ENCODE measurements around the gene RALB.

The RALB gene

GRCh38 chr2:120225549-120226065 lies 27.0 kb upstream of the RALB start:
- no peak for DNase-seq (ENCODE audit: low read depth)
- TF ChIP-seq CTCF (IDR thresholded peaks at IDR 0.05; ENCODE audit: insufficient read depth, low read depth, low read length, missing control alignments) = no peak
- no peak overlapping the region for H3K4me3 ChIP-seq (ENCODE audit: low read length)

GRCh38 chr2:120226316-120226715 lies 26.3 kb upstream of the RALB start:
- H3K4me3 ChIP-seq (ENCODE audit: low read length) = no peak overlapping the region
- no peak for TF ChIP-seq CTCF (IDR thresholded peaks at IDR 0.05; ENCODE audit: insufficient read depth, low read depth, low read length, missing control alignments)
- no peak for DNase-seq (ENCODE audit: low read depth)

- TF ChIP-seq CTCF (IDR thresholded peaks at IDR 0.05; ENCODE audit: insufficient read depth, low read depth, low read length, missing control alignments) = no peak
- peak; percentile 84 for DNase-seq (ENCODE audit: low read depth)
- no peak overlapping the region for H3K4me3 ChIP-seq (ENCODE audit: low read length)
Observed at GRCh38 chr2:120227111-120227991, 25.3 kb upstream of the RALB start.

DNA sequence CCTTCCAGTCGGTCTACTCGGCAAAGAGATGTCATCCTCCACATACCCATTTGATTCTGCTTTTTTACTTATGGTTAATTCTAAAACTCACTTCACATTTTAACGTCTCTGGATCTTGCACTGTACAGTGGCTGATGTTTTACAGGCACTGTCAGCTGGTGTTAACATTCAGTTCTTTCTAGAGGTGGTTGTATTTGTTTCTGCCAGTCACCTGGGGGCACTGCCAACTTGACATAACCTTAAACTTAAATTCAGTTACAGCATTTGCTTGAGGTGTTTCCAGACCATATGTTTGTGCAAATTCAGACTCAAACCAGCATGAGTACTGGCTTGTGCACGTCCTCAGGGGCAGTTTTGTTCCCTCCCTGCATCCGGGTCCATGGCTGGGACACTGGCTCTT lies 24.1 kb upstream of the RALB start:
- TF ChIP-seq CTCF (IDR thresholded peaks at IDR 0.05; ENCODE audit: insufficient read depth, low read depth, low read length, missing control alignments) = peak; percentile 11
- DNase-seq (ENCODE audit: low read depth) = peak; percentile 48
- H3K4me3 ChIP-seq (ENCODE audit: low read length) = no peak overlapping the region

GRCh38 chr2:120229341-120229740 lies 23.3 kb upstream of the RALB start:
- H3K4me3 ChIP-seq (ENCODE audit: low read length) = no peak overlapping the region
- DNase-seq (ENCODE audit: low read depth) = no peak
- no peak for TF ChIP-seq CTCF (IDR thresholded peaks at IDR 0.05; ENCODE audit: insufficient read depth, low read depth, low read length, missing control alignments)

DNA sequence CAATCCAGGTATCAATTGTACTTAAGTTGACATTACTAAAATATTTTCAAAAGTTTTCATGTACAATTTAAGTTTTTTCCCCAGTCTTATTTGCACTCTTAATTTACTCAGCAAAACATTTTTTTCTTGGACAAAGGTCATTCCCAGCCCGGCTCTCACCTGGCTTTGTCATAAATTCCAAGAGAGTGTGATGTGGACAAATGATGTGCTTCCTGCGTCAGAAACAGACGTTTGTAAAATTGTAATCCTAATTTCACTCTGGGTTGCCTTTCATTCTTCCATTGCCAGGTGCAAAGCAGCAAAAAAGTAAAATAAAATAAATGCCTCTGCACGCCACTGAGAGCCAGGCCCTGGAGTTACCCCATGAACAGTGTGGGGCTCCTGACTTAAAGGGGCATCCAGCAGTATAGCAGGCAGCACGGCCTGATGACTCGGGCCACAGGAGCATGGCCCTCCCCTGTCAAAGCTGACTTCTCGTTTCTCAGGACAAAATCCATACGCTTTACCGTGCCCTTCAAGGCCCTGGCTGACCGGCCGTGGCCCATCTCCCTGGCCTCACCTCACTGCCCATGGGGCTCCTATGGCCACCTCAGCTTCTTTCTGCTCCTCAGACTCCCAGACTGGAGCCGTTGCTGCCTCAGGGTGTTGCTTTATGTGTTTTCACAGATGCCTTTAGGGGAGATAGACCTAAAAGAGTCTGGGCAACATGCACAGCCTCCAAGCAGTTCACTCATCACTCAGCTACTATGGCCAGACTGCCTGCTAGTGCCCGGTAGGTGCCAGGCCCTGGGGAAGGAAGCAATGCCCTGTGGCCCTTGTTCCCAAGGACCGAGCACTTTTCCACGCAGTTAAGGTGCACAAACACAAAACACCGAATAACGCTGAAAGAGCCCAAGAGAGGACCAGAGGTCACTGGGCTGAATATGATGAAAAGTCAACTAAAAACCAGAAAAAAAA lies 21.9 kb upstream of the RALB start:
- H3K4me3 ChIP-seq (ENCODE audit: low read length) = no peak overlapping the region
- TF ChIP-seq CTCF (IDR thresholded peaks at IDR 0.05; ENCODE audit: insufficient read depth, low read depth, low read length, missing control alignments) = no peak
- no peak for DNase-seq (ENCODE audit: low read depth)

Data from epithelial cell of esophagus (primary cell).